K562 (cell line): ENCODE results near the gene ZNF593OS. TPM values are rescaled to one million over a fixed set of nuclear protein-coding genes. Genes with fewer than 3 reads are reported as not detected.

ENCODE experiments used
- FOXM1 ChIP-seq, 2 experiments: fragments of 450-650 bp in 1 of 2; sonication (generic) in 1 of 2; formaldehyde crosslinking in 1 of 2; IDR thresholded peaks; 2 replicates each; pipeline versions ENCODE4 v1.6.1 to v1.9.0; 2017 to 2022; ENCODE audit warnings: low read depth in 2 of 2, mild to moderate bottlenecking in 2 of 2, missing genetic modification reagents in 1 of 2, moderate library complexity in 1 of 2
- NEUROD1 ChIP-seq: fragments of 150-350 bp; IDR thresholded peaks from 2 replicates; pipeline ENCODE4 v1.6.1; 2014; ENCODE audit warnings: borderline replicate concordance, low read length, low read depth; ENCODE audit not compliant: partially characterized antibody
- RFX1 ChIP-seq: fragments of 450-650 bp; IDR thresholded peaks from 2 replicates; pipeline ENCODE4 v1.6.1; 2016; ENCODE audit warnings: mild to moderate bottlenecking, moderate library complexity
- TEAD2 ChIP-seq: fragments of 450-650 bp; IDR thresholded peaks from 2 replicates; pipeline ENCODE4 v1.6.1; 2016; ENCODE audit warnings: missing genetic modification characterization, control low read depth, missing compliant biosample characterization
- TRIM24 ChIP-seq, 2 experiments: fragments of 450-650 bp; IDR thresholded peaks; 2 replicates each; pipeline ENCODE4 v1.6.1; 2016
- TRIM28 ChIP-seq: fragments of 450-650 bp; IDR thresholded peaks from 2 replicates; pipeline ENCODE4 v1.6.1; 2017
- ZC3H11A ChIP-seq: IDR thresholded peaks from 2 replicates; pipeline ENCODE4 v1.6.1; 2012; ENCODE audit warnings: low read depth, low read length, improper control_type of control experiment
- ZNF445 ChIP-seq: fragments of 250-450 bp; sonication (Bioruptor Pico); IDR thresholded peaks from 2 replicates; pipeline ENCODE4 v1.4.0; 2020; ENCODE audit warnings: low read depth, mild to moderate bottlenecking, moderate library complexity
- polyA plus RNA-seq, 8 experiments: library from polyadenylated mRNA; depleted of rRNA in 4 of 8; stranded (reverse) in 5 of 8; unstranded in 3 of 8; fragments of >200 nt; fragmentation: Nextera tagmentation in 2 of 8; fragmentation: Illumina TruSeq in 1 of 8; extraction: Ambion mirVana in 2 of 8; extraction: Trizol in 1 of 8; gene quantifications; 2 replicates each; pipeline versions ENCODE4 v1.2.1 to v1.2.3, GENCODE V29; 2011 to 2014; ENCODE audit warnings: inconsistent platforms in 1 of 8, missing spikeins in 1 of 8
- total RNA-seq, 7 experiments: library from RNA; depleted of rRNA in 6 of 7; stranded (reverse); fragments of >200 nt in 6 of 7; fragmentation: Illumina TruSeq in 2 of 7; extraction: Trizol in 2 of 7; gene quantifications; 2 replicates each; pipeline versions ENCODE4 v1.2.1 to v1.2.3, GENCODE V29; 2011 to 2021; ENCODE audit warnings: low replicate concordance in 1 of 7
- TF ChIP-seq, protein P1 (sequence below): fragments of 250-450 bp; sonication (Bioruptor Pico); IDR thresholded peaks from 2 replicates; pipeline ENCODE4 v1.9.0; 2021; ENCODE audit warnings: mild to moderate bottlenecking, inconsistent platforms
- TF ChIP-seq, protein P2 (sequence below): sonication (generic); formaldehyde crosslinking; IDR thresholded peaks from 2 replicates; pipeline ENCODE4 v1.8.0; 2022; ENCODE audit warnings: mild to moderate bottlenecking, missing genetic modification reagents
- TF ChIP-seq, protein P3 (sequence below): IDR thresholded peaks from 2 replicates; pipeline ENCODE4 v1.6.1; 2011; ENCODE audit not compliant: insufficient read length; ENCODE audit errors: extremely low read depth
- TF ChIP-seq, protein P4 (sequence below): fragments of 450-650 bp; formaldehyde crosslinking; IDR thresholded peaks from 2 replicates; pipeline ENCODE4 v1.4.0; 2020; ENCODE audit warnings: mild to moderate bottlenecking, moderate library complexity

ZNF593OS gene
- total and polyA plus RNA-seq, 9 of the 15 experiments (the other 6 are each of a cell fraction or from before 2014, with no cell fraction given): 0.24 to 0.27 TPM; not detected in 7

DNA sequence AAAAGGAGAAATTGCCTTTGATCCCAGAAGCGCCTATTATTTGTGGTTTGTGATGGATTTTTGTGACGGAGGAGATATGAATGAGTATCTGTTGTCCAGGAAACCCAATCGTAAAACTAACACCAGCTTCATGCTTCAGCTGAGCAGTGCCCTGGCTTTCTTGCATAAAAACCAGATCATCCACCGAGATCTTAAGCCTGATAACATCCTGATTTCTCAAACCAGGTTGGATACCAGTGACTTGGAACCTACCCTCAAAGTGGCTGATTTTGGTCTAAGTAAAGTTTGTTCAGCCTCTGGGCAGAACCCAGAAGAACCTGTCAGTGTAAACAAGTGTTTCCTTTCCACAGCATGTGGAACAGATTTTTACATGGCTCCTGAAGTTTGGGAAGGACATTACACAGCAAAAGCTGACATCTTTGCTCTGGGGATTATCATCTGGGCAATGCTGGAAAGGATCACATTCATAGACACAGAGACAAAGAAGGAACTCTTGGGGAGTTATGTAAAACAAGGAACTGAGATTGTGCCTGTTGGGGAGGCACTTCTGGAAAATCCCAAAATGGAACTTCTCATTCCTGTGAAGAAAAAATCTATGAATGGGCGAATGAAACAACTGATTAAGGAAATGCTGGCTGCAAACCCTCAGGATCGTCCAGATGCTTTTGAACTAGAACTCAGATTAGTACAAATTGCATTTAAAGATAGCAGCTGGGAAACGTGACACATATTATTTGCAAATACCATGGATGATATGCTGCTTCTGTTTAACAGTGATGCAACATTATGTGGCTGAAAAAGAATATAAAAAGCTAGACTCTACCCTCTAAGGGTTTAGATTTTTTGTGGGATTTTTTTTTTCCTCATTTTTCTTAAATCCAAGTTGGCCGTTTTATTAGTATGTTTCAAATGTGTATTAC is 49.5 kb downstream of the ZNF593OS start (continued):
- TF ChIP-seq, protein P1, sequence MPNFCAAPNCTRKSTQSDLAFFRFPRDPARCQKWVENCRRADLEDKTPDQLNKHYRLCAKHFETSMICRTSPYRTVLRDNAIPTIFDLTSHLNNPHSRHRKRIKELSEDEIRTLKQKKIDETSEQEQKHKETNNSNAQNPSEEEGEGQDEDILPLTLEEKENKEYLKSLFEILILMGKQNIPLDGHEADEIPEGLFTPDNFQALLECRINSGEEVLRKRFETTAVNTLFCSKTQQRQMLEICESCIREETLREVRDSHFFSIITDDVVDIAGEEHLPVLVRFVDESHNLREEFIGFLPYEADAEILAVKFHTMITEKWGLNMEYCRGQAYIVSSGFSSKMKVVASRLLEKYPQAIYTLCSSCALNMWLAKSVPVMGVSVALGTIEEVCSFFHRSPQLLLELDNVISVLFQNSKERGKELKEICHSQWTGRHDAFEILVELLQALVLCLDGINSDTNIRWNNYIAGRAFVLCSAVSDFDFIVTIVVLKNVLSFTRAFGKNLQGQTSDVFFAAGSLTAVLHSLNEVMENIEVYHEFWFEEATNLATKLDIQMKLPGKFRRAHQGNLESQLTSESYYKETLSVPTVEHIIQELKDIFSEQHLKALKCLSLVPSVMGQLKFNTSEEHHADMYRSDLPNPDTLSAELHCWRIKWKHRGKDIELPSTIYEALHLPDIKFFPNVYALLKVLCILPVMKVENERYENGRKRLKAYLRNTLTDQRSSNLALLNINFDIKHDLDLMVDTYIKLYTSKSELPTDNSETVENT: no peak
- TF ChIP-seq TEAD2 (tag) (no peak), NEUROD1 (no peak), FOXM1 (IDR thresholded peaks at IDR 0.05; ENCODE audit: low read depth) (0 out of 2 replicates have a peak, but pooled peaks have one; percentile 27), FOXM1 (CRISPR knock-in tag; IDR thresholded peaks at IDR 0.05; ENCODE audit: low read depth) (no peak), RFX1 (peak; percentile 26), ZNF445 (CRISPR knock-in tag) (no peak), ZC3H11A (no peak), TRIM28 (no peak), TRIM24 (IDR thresholded peaks at IDR 0.05) (no peak)
- TF ChIP-seq, protein P2, sequence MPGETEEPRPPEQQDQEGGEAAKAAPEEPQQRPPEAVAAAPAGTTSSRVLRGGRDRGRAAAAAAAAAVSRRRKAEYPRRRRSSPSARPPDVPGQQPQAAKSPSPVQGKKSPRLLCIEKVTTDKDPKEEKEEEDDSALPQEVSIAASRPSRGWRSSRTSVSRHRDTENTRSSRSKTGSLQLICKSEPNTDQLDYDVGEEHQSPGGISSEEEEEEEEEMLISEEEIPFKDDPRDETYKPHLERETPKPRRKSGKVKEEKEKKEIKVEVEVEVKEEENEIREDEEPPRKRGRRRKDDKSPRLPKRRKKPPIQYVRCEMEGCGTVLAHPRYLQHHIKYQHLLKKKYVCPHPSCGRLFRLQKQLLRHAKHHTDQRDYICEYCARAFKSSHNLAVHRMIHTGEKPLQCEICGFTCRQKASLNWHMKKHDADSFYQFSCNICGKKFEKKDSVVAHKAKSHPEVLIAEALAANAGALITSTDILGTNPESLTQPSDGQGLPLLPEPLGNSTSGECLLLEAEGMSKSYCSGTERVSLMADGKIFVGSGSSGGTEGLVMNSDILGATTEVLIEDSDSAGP (CRISPR knock-in tag): no peak
- TF ChIP-seq, protein P3, sequence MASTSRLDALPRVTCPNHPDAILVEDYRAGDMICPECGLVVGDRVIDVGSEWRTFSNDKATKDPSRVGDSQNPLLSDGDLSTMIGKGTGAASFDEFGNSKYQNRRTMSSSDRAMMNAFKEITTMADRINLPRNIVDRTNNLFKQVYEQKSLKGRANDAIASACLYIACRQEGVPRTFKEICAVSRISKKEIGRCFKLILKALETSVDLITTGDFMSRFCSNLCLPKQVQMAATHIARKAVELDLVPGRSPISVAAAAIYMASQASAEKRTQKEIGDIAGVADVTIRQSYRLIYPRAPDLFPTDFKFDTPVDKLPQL: no peak
- TF ChIP-seq, protein P4, sequence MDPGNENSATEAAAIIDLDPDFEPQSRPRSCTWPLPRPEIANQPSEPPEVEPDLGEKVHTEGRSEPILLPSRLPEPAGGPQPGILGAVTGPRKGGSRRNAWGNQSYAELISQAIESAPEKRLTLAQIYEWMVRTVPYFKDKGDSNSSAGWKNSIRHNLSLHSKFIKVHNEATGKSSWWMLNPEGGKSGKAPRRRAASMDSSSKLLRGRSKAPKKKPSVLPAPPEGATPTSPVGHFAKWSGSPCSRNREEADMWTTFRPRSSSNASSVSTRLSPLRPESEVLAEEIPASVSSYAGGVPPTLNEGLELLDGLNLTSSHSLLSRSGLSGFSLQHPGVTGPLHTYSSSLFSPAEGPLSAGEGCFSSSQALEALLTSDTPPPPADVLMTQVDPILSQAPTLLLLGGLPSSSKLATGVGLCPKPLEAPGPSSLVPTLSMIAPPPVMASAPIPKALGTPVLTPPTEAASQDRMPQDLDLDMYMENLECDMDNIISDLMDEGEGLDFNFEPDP (CRISPR knock-in tag): no peak
